HepG2 (cell line): Measurements from ENCODE around the gene HOXA13. TPM values are rescaled to one million over a fixed set of nuclear protein-coding genes. Genes with fewer than 3 reads are reported as not detected.

Experiments used
- E2F2 ChIP-seq: sonication (generic); formaldehyde crosslinking; IDR thresholded peaks from 2 replicates; pipeline ENCODE4 v1.4.0; 2020; ENCODE audit warnings: missing genetic modification reagents, borderline replicate concordance
- EED ChIP-seq: sonication (generic); formaldehyde crosslinking; IDR thresholded peaks from 2 replicates; pipeline ENCODE4 v1.5.0; 2020; ENCODE audit warnings: mild to moderate bottlenecking, missing genetic modification reagents
- ELF1 ChIP-seq: sonication (generic); formaldehyde crosslinking; IDR thresholded peaks from 2 replicates; pipeline ENCODE4 v1.4.0; 2020; ENCODE audit warnings: missing genetic modification reagents
- FOXJ3 ChIP-seq: sonication (generic); formaldehyde crosslinking; IDR thresholded peaks from 2 replicates; pipeline ENCODE4 v1.4.0; 2020; ENCODE audit warnings: missing genetic modification reagents, mild to moderate bottlenecking, borderline replicate concordance
- HOXA5 ChIP-seq: sonication (generic); formaldehyde crosslinking; IDR thresholded peaks from 2 replicates; pipeline ENCODE4 v1.4.0; 2020; ENCODE audit warnings: missing genetic modification reagents
- JUN ChIP-seq: sonication (generic); formaldehyde crosslinking; IDR thresholded peaks from 2 replicates; pipeline ENCODE4 v1.4.0; 2020; ENCODE audit warnings: mild to moderate bottlenecking, missing genetic modification reagents
- MAX ChIP-seq: IDR thresholded peaks from 2 replicates; pipeline ENCODE4 v1.6.1; 2012; ENCODE audit warnings: inconsistent platforms
- PHF5A ChIP-seq: IDR thresholded peaks from one replicate; pipeline ENCODE4 v1.6.1; 2018; ENCODE audit warnings: low read depth, missing genetic modification reagents; ENCODE audit not compliant: unreplicated experiment
- PRDM10 ChIP-seq: sonication (generic); formaldehyde crosslinking; IDR thresholded peaks from 2 replicates; pipeline ENCODE4 v1.4.0; 2020; ENCODE audit warnings: low read depth, missing genetic modification reagents
- RXRA ChIP-seq: sonication (generic); formaldehyde crosslinking; IDR thresholded peaks from 2 replicates; pipeline ENCODE4 v1.5.1; 2020; ENCODE audit warnings: missing genetic modification reagents
- RXRB ChIP-seq: IDR thresholded peaks from 2 replicates; pipeline ENCODE4 v1.6.1; 2016; ENCODE audit warnings: borderline replicate concordance, missing genetic modification reagents, missing compliant biosample characterization
- UBTF ChIP-seq: sonication (generic); formaldehyde crosslinking; IDR thresholded peaks from 2 replicates; pipeline ENCODE4 v1.4.0; 2020; ENCODE audit warnings: mild to moderate bottlenecking, missing genetic modification reagents
- ZFAT ChIP-seq: sonication (generic); formaldehyde crosslinking; conservative IDR thresholded peaks from 2 replicates; pipeline ENCODE4 v1.8.1; 2023; ENCODE audit warnings: missing genetic modification reagents, inconsistent platforms
- ZFX ChIP-seq: sonication (generic); formaldehyde crosslinking; IDR thresholded peaks from 2 replicates; pipeline ENCODE4 v1.4.0; 2020; ENCODE audit warnings: mild to moderate bottlenecking, low read depth, missing genetic modification reagents, moderate library complexity
- ZNF224 ChIP-seq: sonication (generic); formaldehyde crosslinking; IDR thresholded peaks from 2 replicates; pipeline ENCODE4 v1.5.0; 2020; ENCODE audit warnings: mild to moderate bottlenecking, missing genetic modification reagents
- ZNF354B ChIP-seq: sonication (generic); formaldehyde crosslinking; IDR thresholded peaks from 2 replicates; pipeline ENCODE4 v1.8.0; 2022; ENCODE audit warnings: mild to moderate bottlenecking, missing genetic modification reagents
- ZNF382 ChIP-seq: sonication (generic); formaldehyde crosslinking; IDR thresholded peaks from 2 replicates; pipeline ENCODE4 v1.5.0; 2020; ENCODE audit warnings: missing genetic modification reagents, mild to moderate bottlenecking, borderline replicate concordance
- ZNF510 ChIP-seq: sonication (generic); formaldehyde crosslinking; IDR thresholded peaks from 2 replicates; pipeline ENCODE4 v1.4.0; 2020; ENCODE audit warnings: low read depth, mild to moderate bottlenecking, missing genetic modification reagents
- ZNF570 ChIP-seq: sonication (generic); formaldehyde crosslinking; IDR thresholded peaks from 2 replicates; pipeline ENCODE4 v1.4.0; 2020; ENCODE audit warnings: mild to moderate bottlenecking, missing genetic modification reagents, borderline replicate concordance
- ZNF678 ChIP-seq: sonication (generic); formaldehyde crosslinking; IDR thresholded peaks from 2 replicates; pipeline ENCODE4 v1.4.0; 2020; ENCODE audit warnings: mild to moderate bottlenecking, missing genetic modification reagents
- ZNF782 ChIP-seq: sonication (generic); formaldehyde crosslinking; IDR thresholded peaks from 2 replicates; pipeline ENCODE4 v1.4.0; 2020; ENCODE audit warnings: missing genetic modification reagents, mild to moderate bottlenecking, borderline replicate concordance
- polyA plus RNA-seq, 8 experiments: library from polyadenylated mRNA; depleted of rRNA in 3 of 8; stranded (reverse) in 7 of 8; unstranded in 1 of 8; fragments of >200 nt; fragmentation: Illumina TruSeq in 4 of 8; extraction: Trizol in 4 of 8; gene quantifications; 2 replicates each; pipeline versions ENCODE4 v1.2.1 to v1.2.3, GENCODE V29; 2011 to 2016; ENCODE audit warnings: low read depth in 4 of 8, missing spikeins in 1 of 8, mixed read lengths in 1 of 8; ENCODE audit not compliant: insufficient read depth in 1 of 8
- total RNA-seq, 5 experiments: library from RNA; depleted of rRNA; stranded (reverse); fragments of >200 nt; fragmentation: Illumina TruSeq; extraction: Trizol; gene quantifications; 2 replicates each; pipeline ENCODE4 v1.2.3, GENCODE V29; 2016; ENCODE audit warnings: low read depth in 1 of 5

HOXA13 gene
- total and polyA plus RNA-seq, 2 of the 13 experiments (the other 11 are each of a cell fraction or from before 2014, with no cell fraction given) = 0.01 to 0.04 TPM

GRCh38 chr7:27150568-27151340 is 49.1 kb downstream of the HOXA13 start (continued):
- no peak for TF ChIP-seq E2F2 (CRISPR knock-in tag)
- TF ChIP-seq ELF1 (CRISPR knock-in tag) = no peak
- no peak for TF ChIP-seq FOXJ3 (CRISPR knock-in tag)
- TF ChIP-seq ZNF782 (CRISPR knock-in tag) = no peak
- TF ChIP-seq ZFAT (CRISPR knock-in tag) = no peak
- peak; percentile 29; the same call in 1 of the 2 replicates for TF ChIP-seq RXRA (CRISPR knock-in tag)
- no peak for TF ChIP-seq JUN
- TF ChIP-seq ZNF224 = 0 out of 2 replicates have a peak, but pooled peaks have one; percentile 34
- peak; percentile 59 for TF ChIP-seq UBTF (CRISPR knock-in tag)
- peak; percentile 98 for TF ChIP-seq ZFX (CRISPR knock-in tag)
- peak; percentile 48; the same call in 1 of the 2 replicates for TF ChIP-seq MAX
- TF ChIP-seq EED (CRISPR knock-in tag) = 0 out of 2 replicates have a peak, but pooled peaks have one; percentile 6
- no peak for TF ChIP-seq ZNF354B (CRISPR knock-in tag)
- TF ChIP-seq RXRB (CRISPR knock-in tag) = no peak; the same call in 1 of the 2 replicates
- peak; percentile 39 for TF ChIP-seq PHF5A (CRISPR knock-in tag)
- TF ChIP-seq HOXA5 (CRISPR knock-in tag) = peak; percentile 37; the same call in 1 of the 2 replicates
- TF ChIP-seq ZNF570 (CRISPR knock-in tag) = no peak
- no peak for TF ChIP-seq ZNF382 (CRISPR knock-in tag)
- TF ChIP-seq PRDM10 = no peak
- no peak for TF ChIP-seq ZNF510
- TF ChIP-seq ZNF678 (CRISPR knock-in tag) = no peak
